DMS53 treated with DMSO at 0.1 percent for 48 hours (cell line): ENCODE measurements around the gene SDCCAG8.
"Not testable (repeated sequence)": the region's sequence is repeated elsewhere in the genome, so short reads cannot be mapped to it uniquely, and the experiment has no call there.

Experiments
- DNase-seq: peaks from one replicate; lab custom pipeline; 2025; ENCODE audit not compliant: unreplicated experiment; lab: John Stamatoyannopoulos, UW

SDCCAG8 gene

DNA sequence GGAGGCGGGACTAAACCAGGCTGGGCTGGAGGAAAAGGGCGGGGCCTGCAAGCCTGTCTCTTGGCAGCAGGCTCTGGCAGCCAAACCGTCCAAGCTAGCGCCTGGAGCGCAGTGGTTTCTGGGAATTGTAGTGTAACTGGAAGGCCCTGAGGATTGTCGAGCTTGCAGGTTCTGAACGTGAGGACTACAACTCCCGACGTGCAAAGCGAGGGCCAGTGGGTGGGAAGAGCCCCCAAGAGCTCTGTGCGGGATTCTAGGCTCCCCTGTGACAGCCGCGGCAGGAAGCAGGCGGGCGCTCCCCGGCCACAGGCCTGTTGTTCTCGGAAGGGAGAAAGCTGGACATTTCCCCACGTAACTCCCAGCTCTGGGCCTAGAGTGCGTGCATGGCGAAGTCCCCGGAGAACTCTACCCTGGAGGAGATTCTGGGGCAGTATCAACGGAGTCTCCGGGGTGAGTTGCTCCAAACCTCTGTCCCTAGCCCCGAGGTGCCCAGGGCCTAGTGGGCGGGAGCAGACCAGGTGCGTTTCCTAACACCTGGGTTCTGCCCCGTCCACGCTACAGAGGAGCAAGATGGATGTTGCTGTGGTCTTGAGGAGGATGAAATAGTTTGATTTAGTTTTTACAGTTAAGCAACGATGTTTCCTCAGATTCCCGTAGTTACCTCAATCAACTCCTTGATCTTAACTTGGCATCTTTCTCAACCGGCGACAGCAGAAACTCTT is at the start of gene SDCCAG8:
Gene SDCCAG8 (plus strand): TSS at position 251 of the 722 bp plus-strand sequence. CDS start 133 bp downstream, at position 384.
- peak; percentile 97 for DNase-seq

DNA sequence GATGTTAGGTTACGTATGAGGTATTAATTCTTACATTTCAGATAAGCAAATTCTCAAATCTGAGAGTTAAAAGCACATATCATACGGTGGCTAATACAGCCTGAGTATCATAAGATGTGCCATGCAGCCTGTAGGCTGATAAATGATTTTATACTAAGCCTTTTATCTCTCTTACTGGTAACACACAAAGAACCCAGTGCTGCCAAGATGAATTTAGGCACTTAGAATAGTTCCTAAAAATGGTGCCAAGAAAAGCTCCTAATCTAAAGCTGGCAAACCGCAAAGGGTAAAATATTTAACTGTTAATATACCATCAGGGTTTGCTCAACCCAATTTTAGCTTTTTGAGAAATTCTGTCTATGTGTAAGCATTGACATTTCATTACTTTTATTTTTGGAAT is 43.9 kb upstream of the SDCCAG8 start:
- DNase-seq, result not testable (repeated sequence)

DNA sequence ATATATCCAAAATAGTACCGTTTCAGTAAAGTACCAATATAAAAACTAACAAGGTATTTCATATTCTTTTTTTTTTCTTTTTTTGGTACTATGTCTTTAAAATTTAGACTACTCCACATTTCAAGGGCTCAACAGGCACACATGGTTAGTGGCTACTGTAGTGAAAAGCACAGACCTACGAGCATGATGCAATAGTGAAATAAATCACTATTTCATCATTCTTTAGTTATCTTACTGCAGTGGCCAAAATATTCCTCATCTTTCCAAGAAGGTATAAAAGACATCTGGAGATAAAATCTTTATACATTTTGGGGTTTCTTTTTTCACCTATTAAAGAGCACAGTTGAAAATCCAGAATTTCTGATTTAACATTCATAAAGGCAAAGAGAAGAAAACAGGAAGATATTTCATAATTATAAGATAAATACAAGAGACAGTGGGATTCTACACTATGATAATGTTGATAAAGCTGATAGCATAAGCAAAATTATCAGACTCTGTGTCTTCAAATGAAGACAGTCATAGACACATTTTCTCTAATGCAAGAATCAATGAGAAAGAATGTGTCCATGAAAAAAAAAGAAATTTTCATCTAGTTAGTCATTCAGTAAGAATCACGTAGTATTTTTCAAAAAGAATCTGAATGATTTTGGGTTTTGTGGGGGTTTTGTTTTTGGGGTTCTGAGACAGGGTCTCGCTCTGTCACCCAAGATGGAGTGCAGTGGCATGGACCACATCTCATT is 42.6 kb upstream of the SDCCAG8 start:
- no peak for DNase-seq

- not testable (repeated sequence) for DNase-seq
Observed at GRCh38 chr1:243215276-243215875, 40.5 kb upstream of the SDCCAG8 start.

- no peak for DNase-seq
Observed at GRCh38 chr1:243216741-243217140, 39.1 kb upstream of the SDCCAG8 start.

- no peak for DNase-seq
Observed at GRCh38 chr1:243217349-243217748, 38.5 kb upstream of the SDCCAG8 start.

GRCh38 chr1:243218059-243218458 is 37.8 kb upstream of the SDCCAG8 start:
- DNase-seq, result no peak

DNA sequence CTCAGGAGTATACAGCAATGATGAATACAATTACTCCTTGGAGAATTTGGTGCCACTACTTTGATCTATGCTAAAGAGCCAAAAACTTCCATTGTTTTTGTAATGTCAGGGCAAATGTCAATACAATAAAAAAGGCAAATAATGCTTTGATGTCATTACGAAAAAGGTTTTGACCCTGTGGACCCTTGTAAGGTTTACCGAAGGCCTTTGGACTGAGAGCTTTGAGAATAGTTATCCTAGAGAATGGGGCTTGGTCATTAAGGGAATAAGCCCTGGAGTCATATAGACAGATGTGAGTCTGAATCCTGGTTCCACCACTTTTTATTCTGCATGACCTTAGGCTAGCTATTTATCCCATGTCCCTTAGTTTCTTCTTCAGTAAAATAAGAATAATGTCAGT is 28.2 kb upstream of the SDCCAG8 start:
- no peak for DNase-seq

DNA sequence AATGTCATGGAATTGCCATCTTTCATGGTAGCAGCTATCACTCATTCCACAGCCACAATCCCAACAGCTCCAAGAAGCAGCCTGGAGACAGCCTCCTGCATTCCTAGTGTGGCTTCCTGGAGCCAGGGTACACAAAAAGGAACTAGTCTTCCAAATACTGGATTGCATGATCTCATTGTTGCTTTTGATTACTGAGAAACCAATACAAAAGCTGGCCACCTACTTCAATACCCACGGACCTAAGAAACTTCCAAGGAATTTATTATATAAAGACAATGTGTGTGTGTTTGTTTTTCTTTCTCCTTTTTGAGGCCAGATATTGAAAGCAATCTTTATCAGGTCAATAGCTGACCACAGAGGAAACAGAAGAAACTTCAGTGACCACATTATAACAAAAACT is 26.3 kb upstream of the SDCCAG8 start:
- DNase-seq, result no peak

DNA sequence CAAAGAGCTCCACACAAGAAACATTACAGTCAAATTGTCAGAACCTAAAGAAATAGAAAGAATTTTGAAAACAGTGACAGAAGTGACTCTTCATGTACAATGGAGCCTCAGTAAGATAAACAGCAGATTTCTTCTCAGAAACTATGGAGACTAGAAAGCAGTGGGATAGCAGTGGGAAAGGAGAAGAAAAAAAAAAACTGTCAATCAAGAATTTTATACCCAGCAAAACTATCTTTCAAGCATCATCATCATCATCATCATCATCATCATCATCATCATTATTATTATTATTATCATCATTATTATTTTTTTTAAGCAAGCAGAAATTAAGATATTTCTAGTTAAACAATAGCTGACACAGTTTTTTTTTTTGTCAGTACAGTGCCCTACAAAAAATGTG is 24.9 kb upstream of the SDCCAG8 start:
- DNase-seq, result peak; percentile 31

- no peak for DNase-seq
Observed at GRCh38 chr1:243233908-243234307, 21.9 kb upstream of the SDCCAG8 start.

- no peak for DNase-seq
Observed at GRCh38 chr1:243234978-243235647, 20.7 kb upstream of the SDCCAG8 start.

DNA sequence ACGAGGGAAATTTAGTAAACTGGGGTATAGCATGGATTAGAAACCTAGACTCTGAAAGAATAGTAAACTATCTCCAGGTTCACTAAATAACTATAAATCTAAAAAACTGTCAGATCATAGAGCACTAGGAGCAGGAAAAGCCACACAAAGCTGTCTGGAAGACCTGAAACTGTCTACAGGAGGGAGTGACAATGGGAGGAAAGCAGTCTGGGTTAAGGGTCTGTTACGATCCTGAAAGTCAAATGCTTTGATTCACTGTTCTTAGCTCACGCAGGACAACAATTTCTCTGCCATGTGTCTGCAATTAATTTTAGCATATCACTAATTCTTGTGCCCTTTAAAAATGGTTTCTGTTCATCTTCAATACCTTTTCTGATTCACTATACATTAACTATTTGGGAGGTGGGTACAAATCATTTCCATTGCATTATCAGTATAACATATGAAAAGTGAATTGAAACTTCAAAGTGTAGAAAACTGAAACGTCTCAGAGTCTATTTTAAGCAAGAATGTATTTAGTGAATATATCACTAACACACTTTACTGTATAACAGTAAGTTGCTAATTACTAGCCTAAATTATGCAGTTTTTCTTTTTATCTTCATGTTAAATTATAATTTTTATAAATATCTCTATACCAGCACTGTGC is 19.1 kb upstream of the SDCCAG8 start:
- DNase-seq, result no peak

GRCh38 chr1:243244432-243244841 is 11.4 kb upstream of the SDCCAG8 start:
- no peak for DNase-seq

GRCh38 chr1:243246916-243247315 is 8.9 kb upstream of the SDCCAG8 start:
- DNase-seq, result no peak

GRCh38 chr1:243247901-243248300 is 7.9 kb upstream of the SDCCAG8 start:
- DNase-seq, result no peak

DNA sequence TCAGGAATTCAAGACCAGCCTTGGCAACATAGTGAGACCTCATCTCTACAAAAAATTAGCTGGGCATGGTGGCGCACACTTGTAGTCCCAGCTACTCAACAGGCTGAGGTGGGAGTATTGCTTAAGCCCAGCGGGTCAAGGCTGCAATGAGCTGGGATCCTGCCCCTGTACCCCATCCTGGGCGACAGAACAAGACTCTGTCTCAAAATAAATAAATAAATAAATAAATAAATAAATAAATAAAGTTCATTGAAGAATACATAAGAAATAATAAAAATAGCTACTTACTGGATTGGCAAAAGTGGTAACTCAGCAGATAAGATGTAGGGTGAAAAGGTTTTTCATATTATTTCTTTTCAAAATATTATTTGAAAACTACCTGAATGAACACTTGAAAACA is 6.6 kb upstream of the SDCCAG8 start:
- no peak for DNase-seq

- no peak for DNase-seq
Observed at GRCh38 chr1:243250102-243250501, 5.7 kb upstream of the SDCCAG8 start.

DNA sequence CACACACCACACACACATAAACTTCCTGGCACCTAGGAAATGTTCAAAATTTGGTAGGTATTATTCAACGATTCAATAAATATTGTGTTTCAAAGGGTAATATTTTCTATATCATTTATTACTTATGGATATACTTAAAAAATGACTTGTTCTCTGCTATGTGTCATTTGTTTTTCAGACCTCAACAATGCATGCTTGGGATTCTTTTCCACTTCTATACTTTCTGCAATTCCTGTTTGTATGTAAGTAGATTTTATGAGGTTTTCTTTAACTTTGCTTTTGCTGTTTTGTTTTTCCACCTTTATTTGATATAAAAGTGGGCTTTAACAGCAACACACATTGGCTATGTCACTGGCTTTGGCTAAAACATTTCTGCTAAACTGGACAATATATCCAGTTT is 4.3 kb upstream of the SDCCAG8 start:
- no peak for DNase-seq

GRCh38 chr1:243253211-243253925 is 2.5 kb upstream of the SDCCAG8 start:
- no peak for DNase-seq

- no peak for DNase-seq
Observed at GRCh38 chr1:243253926-243254232, 2.0 kb upstream of the SDCCAG8 start.
